ENCODE results near the gene MED10. TPM values are rescaled to one million over a fixed set of nuclear protein-coding genes. Genes with fewer than 3 reads are reported as not detected.

Gene MED10
- total RNA-seq, 2 experiments from 2014 or later, result 97.2 to 98.0 TPM

- intact Hi-C loops (cut with DNase I, micrococcal nuclease), result loop anchor here in 1 of 2 experiments (2.0 kb wide), 1 partner anchor 18 kb away; the partner anchor contains the start of gene MED10
- H3K27ac ChIP-seq (ENCODE audit: low read depth in 1 of 2, low read length in 2 of 2), result no peak overlapping the region
These were observed 17.2 kb downstream of the MED10 start for GRCh38 chr5:6361101-6361500.

GRCh38 chr5:6360323-6361072 lies 17.8 kb downstream of the MED10 start:
- Mint-ChIP-seq H3K27ac (peak overlapping the region; percentile 89), H3K36me3 (ENCODE audit: low read depth) (peaks cover 6% of the 10 kb centered on the region), H3K4me1 (ENCODE audit: low read depth) (peaks cover 22% of the 10 kb centered on the region), H3K4me3 (peak overlapping the region; percentile 80), H3K27me3 (no peaks in the 10 kb centered on the region), H3K9me3 (no peaks in the 10 kb centered on the region)
- H3K4me1 ChIP-seq (ENCODE audit: insufficient read depth, low read length), result peaks cover 22% of the 10 kb centered on the region
- no peak for TF ChIP-seq CTCF (IDR thresholded peaks at IDR 0.05)
- CTCF ChIA-PET, result interaction anchor here (1.4 kb wide), 1 partner anchor 26 kb away, joined by 3 read pairs; no protein-coding TSS in a partner anchor
- ATAC-seq (ENCODE audit: poor library complexity), result peak; percentile 15
- H3K4me3 ChIP-seq (ENCODE audit: low read length), result peak overlapping the region; percentile 16
- no peak for DNase-seq
- H3K36me3 ChIP-seq (ENCODE audit: insufficient read depth, low read length), result no peaks in the 10 kb centered on the region
- intact Hi-C loops (cut with DNase I, micrococcal nuclease), result loop anchor here in 1 of 2 experiments (2.0 kb wide), 1 partner anchor 18 kb away; the partner anchor contains the start of gene MED10
- H3K9me3 ChIP-seq (ENCODE audit: control insufficient read depth in 1 of 2, insufficient read depth in 1 of 2, low read length in 2 of 2), result peaks cover 0 to 7% of the 10 kb centered on the region in 2 experiments
- H3K27ac ChIP-seq (ENCODE audit: low read depth in 1 of 2, low read length in 2 of 2), result peak overlapping the region; percentile 42 to 51
- POLR2A ChIA-PET, result interaction anchor here (1.0 to 2.8 kb wide), 4 partner anchors 9 to 18 kb away, joined by 3 to 22 read pairs (median 10); partner anchors contain the start of gene MED10
- H3K27me3 ChIP-seq (ENCODE audit: control insufficient read depth in 1 of 2, insufficient read depth in 2 of 2, low read length in 2 of 2), result no peaks in the 10 kb centered on the region

More at GRCh38 chr5:6361101-6361500, 17.2 kb downstream of the MED10 start:
- POLR2A ChIA-PET, result interaction anchor here (0.7 to 2.8 kb wide), 2 partner anchors 17 to 42 kb away, joined by 3 to 16 read pairs; partner anchors contain the start of gene MED10
- Histone ChIP-seq H3K27me3 (ENCODE audit: control insufficient read depth in 1 of 2, insufficient read depth in 2 of 2, low read length in 2 of 2) (no peaks in the 10 kb centered on the region), H3K4me3 (ENCODE audit: low read length) (no peak overlapping the region), H3K4me1 (ENCODE audit: insufficient read depth, low read length) (peaks cover 22% of the 10 kb centered on the region), H3K36me3 (ENCODE audit: insufficient read depth, low read length) (no peaks in the 10 kb centered on the region), H3K9me3 (ENCODE audit: control insufficient read depth in 1 of 2, insufficient read depth in 1 of 2, low read length in 2 of 2) (peaks cover 0 to 7% of the 10 kb centered on the region in 2 experiments)
- ATAC-seq (ENCODE audit: poor library complexity) (no peak), DNase-seq (no peak)
- peaks cover 6% of the 10 kb centered on the region for H3K36me3 Mint-ChIP-seq (ENCODE audit: low read depth)
- CTCF ChIA-PET, result interaction anchor here (1.4 kb wide), 1 partner anchor 26 kb away, joined by 3 read pairs; no protein-coding TSS in a partner anchor
- peaks cover 25% of the 10 kb centered on the region for H3K4me1 Mint-ChIP-seq (ENCODE audit: low read depth)
- H3K9me3 Mint-ChIP-seq, result no peaks in the 10 kb centered on the region
- no peak for TF ChIP-seq CTCF (IDR thresholded peaks at IDR 0.05)
- no peak overlapping the region for H3K4me3 Mint-ChIP-seq
- H3K27me3 Mint-ChIP-seq, result no peaks in the 10 kb centered on the region
- H3K27ac Mint-ChIP-seq, result peak overlapping the region; percentile 89

GRCh38 chr5:6359555-6360322 lies 18.6 kb downstream of the MED10 start:
- peak overlapping the region; percentile 16 for H3K4me3 ChIP-seq (ENCODE audit: low read length)
- POLR2A ChIA-PET, result interaction anchor here (1.0 to 2.1 kb wide), 4 partner anchors 8 to 18 kb away, joined by 3 to 22 read pairs (median 4); partner anchors contain the start of gene MED10
- ATAC-seq (ENCODE audit: poor library complexity), result peak; percentile 92
- peaks cover 0 to 7% of the 10 kb centered on the region in 2 experiments for H3K9me3 ChIP-seq (ENCODE audit: control insufficient read depth in 1 of 2, insufficient read depth in 1 of 2, low read length in 2 of 2)
- no peaks in the 10 kb centered on the region for H3K9me3 Mint-ChIP-seq
- H3K4me3 Mint-ChIP-seq, result peak overlapping the region; percentile 80
- H3K36me3 ChIP-seq (ENCODE audit: insufficient read depth, low read length), result no peaks in the 10 kb centered on the region
- CTCF ChIA-PET, result no interaction called here
- no peaks in the 10 kb centered on the region for H3K27me3 Mint-ChIP-seq
- intact Hi-C loops (cut with DNase I, micrococcal nuclease), result loop anchor here in 1 of 2 experiments (2.0 kb wide), 1 partner anchor 19 kb away; the partner anchor contains the start of gene MED10
- DNase-seq, result peak in 8 of 14 experiments; percentile 10 to 62 (median 30)
- peak overlapping the region; percentile 42 to 51 for H3K27ac ChIP-seq (ENCODE audit: low read depth in 1 of 2, low read length in 2 of 2)
- peak overlapping the region; percentile 89 for H3K27ac Mint-ChIP-seq
- no peak for TF ChIP-seq CTCF (IDR thresholded peaks at IDR 0.05)
- H3K27me3 ChIP-seq (ENCODE audit: control insufficient read depth in 1 of 2, insufficient read depth in 2 of 2, low read length in 2 of 2), result no peaks in the 10 kb centered on the region
- H3K4me1 ChIP-seq (ENCODE audit: insufficient read depth, low read length), result peaks cover 22% of the 10 kb centered on the region
- peaks cover 6% of the 10 kb centered on the region for H3K36me3 Mint-ChIP-seq (ENCODE audit: low read depth)
- H3K4me1 Mint-ChIP-seq (ENCODE audit: low read depth), result peaks cover 22% of the 10 kb centered on the region

Data from CD4-positive, alpha-beta T cell (primary cell).